GM12878 (cell line): ENCODE results near the gene SCYL1. TPM values are rescaled to one million over a fixed set of nuclear protein-coding genes. Genes with fewer than 3 reads are reported as not detected.

ENCODE experiments used
- ATAC-seq: fragments of 200-7000 bp; cut with Tn5 transposase; 3 replicates; pipeline ENCODE4 v1.9.1; 2020; ENCODE audit warnings: mild to moderate bottlenecking, moderate library complexity
- BruUV-seq: library from RNA; stranded (reverse); fragments of 400-500 nt; replicated peaks from 2 replicates; lab custom pipeline; 2021; lab: Mats Ljungman, UMichigan
- CTCF ChIA-PET: fragments of 300-600 bp; sonication (Branson Sonifier 250); formaldehyde crosslinking; extraction: SDS; loops from one replicate; lab custom pipeline; 2021; ENCODE audit warnings: inconsistent platforms; lab: Yijun Ruan, JAX
- POLR2A ChIA-PET: fragments of 350-600 bp; formaldehyde crosslinking; extraction: SDS; loops from one replicate; lab custom pipeline; 2021; ENCODE audit warnings: inconsistent platforms; lab: Charles Lee
- RAD21 ChIA-PET: fragments of 300-600 bp; sonication (Branson Sonifier 250); formaldehyde crosslinking; loops from one replicate; lab custom pipeline; 2023; ENCODE audit warnings: antibody characterized with exemption; ENCODE audit not compliant: unreplicated experiment; lab: Charles Lee
- SMC1A ChIA-PET: fragments of 300-600 bp; sonication (Branson Sonifier 250); formaldehyde crosslinking; loops from one replicate; lab custom pipeline; 2023; ENCODE audit not compliant: unreplicated experiment, uncharacterized antibody; lab: Charles Lee
- DNase-seq: peaks from one replicate; pipeline ENCODE4 v3.0.0-alpha.2; 2011; ENCODE audit warnings: low read depth, low spot score
- FAIRE-seq: peaks from 3 replicates; lab custom pipeline; 2011; peaks lifted over from hg19 to GRCh38; lab: Jason Lieb, UNC
- H2AFZ ChIP-seq: 2 replicates; pipeline ENCODE4 v1.6.0; 2011; ENCODE audit warnings: low read depth, low read length, control low read depth; ENCODE audit not compliant: control insufficient read depth
- H3K27ac ChIP-seq: 2 replicates; pipeline ENCODE4 v1.5.1; 2011; ENCODE audit warnings: control low read depth; ENCODE audit not compliant: control insufficient read depth, insufficient read depth
- H3K27me3 ChIP-seq, 2 experiments: replicated peaks in 1 of 2; 2 replicates each; pipeline versions ENCODE4 v1.6.0 to v1.6.1; 2011; ENCODE audit warnings: low read length in 1 of 2; ENCODE audit not compliant: control insufficient read depth in 2 of 2, insufficient read depth in 2 of 2
- H3K36me3 ChIP-seq, 2 experiments: 2 replicates each; pipeline ENCODE4 v1.5.1; 2011; ENCODE audit warnings: low read length in 1 of 2; ENCODE audit not compliant: control insufficient read depth in 2 of 2, insufficient read depth in 2 of 2
- H3K4me1 ChIP-seq: 2 replicates; pipeline ENCODE4 v1.6.1; 2011; ENCODE audit warnings: mild to moderate bottlenecking, low read length, moderate library complexity, mixed read lengths; ENCODE audit not compliant: control insufficient read depth, insufficient read depth
- H3K4me2 ChIP-seq: 2 replicates; pipeline ENCODE4 v1.6.0; 2011; ENCODE audit warnings: control low read depth; ENCODE audit not compliant: control insufficient read depth, insufficient read depth
- H3K4me3 ChIP-seq: fragments of 200-600 bp; sonication (generic); 2 replicates; pipeline ENCODE4 v1.5.1; 2016
- H3K79me2 ChIP-seq: 2 replicates; pipeline ENCODE4 v1.6.0; 2011; ENCODE audit warnings: low read length; ENCODE audit not compliant: control insufficient read depth, insufficient read depth
- H3K9ac ChIP-seq: 2 replicates; pipeline ENCODE4 v1.8.0; 2011; ENCODE audit warnings: low read length, control low read depth, mixed read lengths; ENCODE audit not compliant: control insufficient read depth, insufficient read depth
- H3K9me3 ChIP-seq: replicated peaks from 3 replicates; pipeline ENCODE4 v1.5.1; 2011; ENCODE audit warnings: mild to moderate bottlenecking, low read length; ENCODE audit not compliant: control insufficient read depth, insufficient read depth
- H4K20me1 ChIP-seq: 2 replicates; pipeline ENCODE4 v1.6.0; 2011; ENCODE audit not compliant: control insufficient read depth, insufficient read depth
- CHD1 ChIP-seq: IDR thresholded peaks from 2 replicates; pipeline ENCODE4 v1.6.1; 2012; ENCODE audit warnings: low read depth, low read length, improper control_type of control experiment
- CHD2 ChIP-seq: IDR thresholded peaks from 2 replicates; pipeline ENCODE4 v1.6.1; 2011; ENCODE audit warnings: low read depth, low read length, improper control_type of control experiment, borderline replicate concordance
- EP300 ChIP-seq, 2 experiments: fragments of 150-350 bp in 1 of 2; IDR thresholded peaks; 2 replicates each; pipeline ENCODE4 v1.6.1; 2011 to 2012; ENCODE audit warnings: low read depth in 2 of 2, low read length in 2 of 2, borderline replicate concordance in 1 of 2, improper control_type of control experiment in 1 of 2, inconsistent platforms in 1 of 2; ENCODE audit not compliant: control insufficient read depth in 1 of 2
- HDAC6 ChIP-seq: fragments of 200-600 bp; sonication (generic); IDR thresholded peaks from one replicate; pipeline ENCODE4 v1.8.0; 2017; ENCODE audit warnings: antibody characterized with exemption; ENCODE audit not compliant: unreplicated experiment
- NBN ChIP-seq: fragments of 450-650 bp; IDR thresholded peaks from 2 replicates; pipeline ENCODE4 v1.6.1; 2016
- SIN3A ChIP-seq: IDR thresholded peaks from 2 replicates; pipeline ENCODE4 v1.6.1; 2012; ENCODE audit warnings: low read depth, low read length, improper control_type of control experiment
- SMAD1 ChIP-seq: fragments of 450-650 bp; IDR thresholded peaks from 2 replicates; pipeline ENCODE4 v1.6.1; 2018; ENCODE audit warnings: mild to moderate bottlenecking, low read depth; ENCODE audit not compliant: partially characterized antibody
- SMAD5 ChIP-seq: IDR thresholded peaks from 2 replicates; pipeline ENCODE4 v1.6.1; 2016; ENCODE audit warnings: antibody characterized with exemption, low read depth
- TBL1XR1 ChIP-seq: IDR thresholded peaks from 2 replicates; pipeline ENCODE4 v1.6.1; 2012; ENCODE audit warnings: low read depth, low read length, improper control_type of control experiment
- ZNF207 ChIP-seq: fragments of 450-650 bp; IDR thresholded peaks from 2 replicates; pipeline ENCODE4 v1.6.1; 2014; ENCODE audit warnings: antibody characterized with exemption, mild to moderate bottlenecking, borderline replicate concordance
- WGBS: methylation state at CpG from one replicate; pipeline ENCODE4 v1.1.6; 2016; ENCODE audit warnings: low lambda C conversion rate; ENCODE audit not compliant: insufficient replicate concordance, insufficient coverage; ENCODE audit errors: missing lambda C conversion rate; 5-methylcytosine and 5-hydroxymethylcytosine counted together
- in situ Hi-C: fragments of 300-500 bp; cut with MboI; formaldehyde crosslinking; loops from 9 replicates; pipeline ENCODE4 v1.14.3; 2018; ENCODE audit warnings: mixed read lengths
- intact Hi-C: fragments of 100-400 bp; cut with micrococcal nuclease; formaldehyde crosslinking; loops from one replicate; pipeline ENCODE4 v1.14.2; 2022; ENCODE audit not compliant: unreplicated experiment
- polyA plus RNA-seq, 11 experiments: library from polyadenylated mRNA; depleted of rRNA in 4 of 11; unstranded in 6 of 11; stranded (reverse) in 5 of 11; fragments of >200 nt; fragmentation: Nextera tagmentation in 4 of 11; fragmentation: Illumina TruSeq in 1 of 11; extraction: Ambion mirVana in 4 of 11; extraction: Trizol in 1 of 11; gene quantifications; 1 replicate in 1 of 11; 2 replicates in 10 of 11; pipeline versions ENCODE4 v1.2.1 to v1.2.3, GENCODE V29; 2011 to 2016; ENCODE audit warnings: inconsistent platforms in 2 of 11, missing spikeins in 2 of 11, low read depth in 1 of 11
- total RNA-seq, 4 experiments: library from RNA; depleted of rRNA in 3 of 4; stranded (reverse); fragments of >200 nt in 3 of 4; fragmentation: Illumina TruSeq in 1 of 4; extraction: Trizol in 1 of 4; gene quantifications; 2 replicates each; pipeline versions ENCODE4 v1.2.1 to v1.2.3, GENCODE V29; 2013 to 2021
- TF ChIP-seq, protein P1 (sequence below): IDR thresholded peaks from 2 replicates; pipeline ENCODE4 v1.6.1; 2012; ENCODE audit warnings: low read length, inconsistent platforms
- TF ChIP-seq, protein P2 (sequence below): fragments of 450-650 bp; IDR thresholded peaks from 2 replicates; pipeline ENCODE4 v1.6.1; 2016; ENCODE audit warnings: mild to moderate bottlenecking
- TF ChIP-seq, protein P3 (sequence below): fragments of 150-350 bp; IDR thresholded peaks from 2 replicates; pipeline ENCODE4 v1.6.1; 2016; ENCODE audit warnings: low read depth, low read length

Gene SCYL1
- total and polyA plus RNA-seq, 10 of the 15 experiments (the other 5 are each of a cell fraction or from before 2014, with no cell fraction given) = 0.80 to 82.7 (median 51.2) TPM

DNA sequence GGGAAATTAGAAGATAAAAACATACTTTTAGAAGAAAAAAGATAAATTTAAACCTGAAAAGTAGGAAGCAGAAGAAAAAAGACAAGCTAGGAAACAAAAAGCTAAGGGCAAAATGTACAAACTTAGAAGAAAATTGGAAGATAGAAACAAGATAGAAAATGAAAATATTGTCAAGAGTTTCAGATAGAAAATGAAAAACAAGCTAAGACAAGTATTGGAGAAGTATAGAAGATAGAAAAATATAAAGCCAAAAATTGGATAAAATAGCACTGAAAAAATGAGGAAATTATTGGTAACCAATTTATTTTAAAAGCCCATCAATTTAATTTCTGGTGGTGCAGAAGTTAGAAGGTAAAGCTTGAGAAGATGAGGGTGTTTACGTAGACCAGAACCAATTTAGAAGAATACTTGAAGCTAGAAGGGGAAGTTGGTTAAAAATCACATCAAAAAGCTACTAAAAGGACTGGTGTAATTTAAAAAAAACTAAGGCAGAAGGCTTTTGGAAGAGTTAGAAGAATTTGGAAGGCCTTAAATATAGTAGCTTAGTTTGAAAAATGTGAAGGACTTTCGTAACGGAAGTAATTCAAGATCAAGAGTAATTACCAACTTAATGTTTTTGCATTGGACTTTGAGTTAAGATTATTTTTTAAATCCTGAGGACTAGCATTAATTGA, 25.0 kb upstream of the SCYL1 start:
- Histone ChIP-seq H3K79me2 (peaks cover 94% of the 10 kb centered on the region), H3K4me1 (peaks cover 16% of the 10 kb centered on the region), H3K27ac (peak overlapping the region; percentile 100), H2AFZ (no peak overlapping the region), H3K27me3 (no peaks in the 10 kb centered on the region), H3K9ac (peak overlapping the region; percentile 100), H3K9me3 (no peaks in the 10 kb centered on the region), H3K4me2 (peak overlapping the region; percentile 30; the same call in 1 of the 2 replicates), H3K36me3 (peaks cover 0 to 22% of the 10 kb centered on the region in 2 experiments), H4K20me1 (peaks cover 5% of the 10 kb centered on the region), H3K4me3 (peak overlapping the region; percentile 98)
- SMC1A ChIA-PET = interaction anchor here (1.2 to 19.3 kb wide), 10 partner anchors 7 to 115 kb away, joined by 3 to 481 read pairs (median 19); partner anchors contain the start of gene NEAT1
- RAD21 ChIA-PET = interaction anchor here (0.6 to 14.2 kb wide), 17 partner anchors 8 to 627 kb away, joined by 3 to 282 read pairs (median 4); partner anchors contain the start of genes DPF2, FRMD8 and NEAT1
- BruUV-seq = no TSS peak
- 0% methylated on average over 3 of the region's 3 CpGs for WGBS
- in situ Hi-C loops = no loop called here
- POLR2A ChIA-PET = interaction anchor here (0.7 to 16.2 kb wide), 18 partner anchors 6 to 138 kb away, joined by 3 to 429 read pairs (median 8); partner anchors contain the start of genes NEAT1, SCYL1, SIPA1 and ZNRD2
- no peak for DNase-seq
- no peak for ATAC-seq
- intact Hi-C loops = loop anchor here (5.0 kb wide), 2 partner anchors 43 to 118 kb away; partner anchors contain the start of gene SLC25A45
- FAIRE-seq = no peak
- CTCF ChIA-PET = interaction anchor here (0.8 to 27.9 kb wide), 9 partner anchors 7 to 122 kb away, joined by 3 to 728 read pairs (median 14); partner anchors contain the start of genes NEAT1 and ZNRD2
- TF ChIP-seq, protein P1, sequence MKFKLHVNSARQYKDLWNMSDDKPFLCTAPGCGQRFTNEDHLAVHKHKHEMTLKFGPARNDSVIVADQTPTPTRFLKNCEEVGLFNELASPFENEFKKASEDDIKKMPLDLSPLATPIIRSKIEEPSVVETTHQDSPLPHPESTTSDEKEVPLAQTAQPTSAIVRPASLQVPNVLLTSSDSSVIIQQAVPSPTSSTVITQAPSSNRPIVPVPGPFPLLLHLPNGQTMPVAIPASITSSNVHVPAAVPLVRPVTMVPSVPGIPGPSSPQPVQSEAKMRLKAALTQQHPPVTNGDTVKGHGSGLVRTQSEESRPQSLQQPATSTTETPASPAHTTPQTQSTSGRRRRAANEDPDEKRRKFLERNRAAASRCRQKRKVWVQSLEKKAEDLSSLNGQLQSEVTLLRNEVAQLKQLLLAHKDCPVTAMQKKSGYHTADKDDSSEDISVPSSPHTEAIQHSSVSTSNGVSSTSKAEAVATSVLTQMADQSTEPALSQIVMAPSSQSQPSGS = no peak
- TF ChIP-seq SIN3A (0 out of 2 replicates have a peak, but pooled peaks have one; percentile 28), HDAC6 (peak; percentile 81), NBN (peak; percentile 15; the same call in 1 of the 2 replicates), CHD1 (0 out of 2 replicates have a peak, but pooled peaks have one; percentile 12), CHD2 (0 out of 2 replicates have a peak, but pooled peaks have one; percentile 15), SMAD1 (peak; percentile 89), TBL1XR1 (0 out of 2 replicates have a peak, but pooled peaks have one; percentile 5), EP300 (IDR thresholded peaks at IDR 0.05; ENCODE audit: borderline replicate concordance in 1 of 2, control insufficient read depth in 1 of 2, low read depth in 2 of 2, low read length in 2 of 2) (no peak), SMAD5 (no peak), ZNF207 (no peak)
- TF ChIP-seq, protein P2, sequence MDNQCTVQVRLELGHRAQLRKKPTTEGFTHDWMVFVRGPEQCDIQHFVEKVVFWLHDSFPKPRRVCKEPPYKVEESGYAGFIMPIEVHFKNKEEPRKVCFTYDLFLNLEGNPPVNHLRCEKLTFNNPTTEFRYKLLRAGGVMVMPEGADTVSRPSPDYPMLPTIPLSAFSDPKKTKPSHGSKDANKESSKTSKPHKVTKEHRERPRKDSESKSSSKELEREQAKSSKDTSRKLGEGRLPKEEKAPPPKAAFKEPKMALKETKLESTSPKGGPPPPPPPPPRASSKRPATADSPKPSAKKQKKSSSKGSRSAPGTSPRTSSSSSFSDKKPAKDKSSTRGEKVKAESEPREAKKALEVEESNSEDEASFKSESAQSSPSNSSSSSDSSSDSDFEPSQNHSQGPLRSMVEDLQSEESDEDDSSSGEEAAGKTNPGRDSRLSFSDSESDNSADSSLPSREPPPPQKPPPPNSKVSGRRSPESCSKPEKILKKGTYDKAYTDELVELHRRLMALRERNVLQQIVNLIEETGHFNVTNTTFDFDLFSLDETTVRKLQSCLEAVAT = peak; percentile 78
- TF ChIP-seq, protein P3, sequence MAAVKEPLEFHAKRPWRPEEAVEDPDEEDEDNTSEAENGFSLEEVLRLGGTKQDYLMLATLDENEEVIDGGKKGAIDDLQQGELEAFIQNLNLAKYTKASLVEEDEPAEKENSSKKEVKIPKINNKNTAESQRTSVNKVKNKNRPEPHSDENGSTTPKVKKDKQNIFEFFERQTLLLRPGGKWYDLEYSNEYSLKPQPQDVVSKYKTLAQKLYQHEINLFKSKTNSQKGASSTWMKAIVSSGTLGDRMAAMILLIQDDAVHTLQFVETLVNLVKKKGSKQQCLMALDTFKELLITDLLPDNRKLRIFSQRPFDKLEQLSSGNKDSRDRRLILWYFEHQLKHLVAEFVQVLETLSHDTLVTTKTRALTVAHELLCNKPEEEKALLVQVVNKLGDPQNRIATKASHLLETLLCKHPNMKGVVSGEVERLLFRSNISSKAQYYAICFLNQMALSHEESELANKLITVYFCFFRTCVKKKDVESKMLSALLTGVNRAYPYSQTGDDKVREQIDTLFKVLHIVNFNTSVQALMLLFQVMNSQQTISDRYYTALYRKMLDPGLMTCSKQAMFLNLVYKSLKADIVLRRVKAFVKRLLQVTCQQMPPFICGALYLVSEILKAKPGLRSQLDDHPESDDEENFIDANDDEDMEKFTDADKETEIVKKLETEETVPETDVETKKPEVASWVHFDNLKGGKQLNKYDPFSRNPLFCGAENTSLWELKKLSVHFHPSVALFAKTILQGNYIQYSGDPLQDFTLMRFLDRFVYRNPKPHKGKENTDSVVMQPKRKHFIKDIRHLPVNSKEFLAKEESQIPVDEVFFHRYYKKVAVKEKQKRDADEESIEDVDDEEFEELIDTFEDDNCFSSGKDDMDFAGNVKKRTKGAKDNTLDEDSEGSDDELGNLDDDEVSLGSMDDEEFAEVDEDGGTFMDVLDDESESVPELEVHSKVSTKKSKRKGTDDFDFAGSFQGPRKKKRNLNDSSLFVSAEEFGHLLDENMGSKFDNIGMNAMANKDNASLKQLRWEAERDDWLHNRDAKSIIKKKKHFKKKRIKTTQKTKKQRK = peak; percentile 42; the same call in 1 of the 2 replicates
